Central memory CD8-positive, alpha-beta T cell (primary cell): ENCODE data around the gene SSTR5.

ENCODE experiments used
- ATAC-seq: fragments of 150-1000 bp; cut with Tn5 transposase; replicated peaks from 2 replicates; pipeline ENCODE4 v1.10.0; 2022; ENCODE audit warnings: mild to moderate bottlenecking, moderate FRiP score, moderate number of reproducible peaks; ENCODE audit not compliant: poor library complexity, severe bottlenecking; ENCODE audit errors: extremely low read depth
- DNase-seq, 2 donors: peaks; one replicate each; pipeline ENCODE4 v3.0.0; 2021; ENCODE audit warnings: low spot score in 2 of 2
- H3K27ac Mint-ChIP-seq: one replicate; pipeline ENCODE4 v1.8.0; 2022; ENCODE audit warnings: low read depth, mild to moderate bottlenecking, moderate library complexity, mixed read lengths
- H3K27me3 Mint-ChIP-seq: one replicate; pipeline ENCODE4 v1.8.0; 2022; ENCODE audit warnings: mixed read lengths
- H3K36me3 Mint-ChIP-seq: one replicate; pipeline ENCODE4 v1.8.0; 2022; ENCODE audit warnings: mild to moderate bottlenecking, moderate library complexity, mixed read lengths; ENCODE audit not compliant: insufficient read depth
- H3K4me1 Mint-ChIP-seq: one replicate; pipeline ENCODE4 v1.8.0; 2022; ENCODE audit warnings: mixed read lengths
- H3K4me3 Mint-ChIP-seq: one replicate; pipeline ENCODE4 v1.8.0; 2022; ENCODE audit warnings: mild to moderate bottlenecking, moderate library complexity, mixed read lengths
- H3K9me3 Mint-ChIP-seq: one replicate; pipeline ENCODE4 v1.8.0; 2022; ENCODE audit warnings: mixed read lengths

Gene SSTR5

DNA sequence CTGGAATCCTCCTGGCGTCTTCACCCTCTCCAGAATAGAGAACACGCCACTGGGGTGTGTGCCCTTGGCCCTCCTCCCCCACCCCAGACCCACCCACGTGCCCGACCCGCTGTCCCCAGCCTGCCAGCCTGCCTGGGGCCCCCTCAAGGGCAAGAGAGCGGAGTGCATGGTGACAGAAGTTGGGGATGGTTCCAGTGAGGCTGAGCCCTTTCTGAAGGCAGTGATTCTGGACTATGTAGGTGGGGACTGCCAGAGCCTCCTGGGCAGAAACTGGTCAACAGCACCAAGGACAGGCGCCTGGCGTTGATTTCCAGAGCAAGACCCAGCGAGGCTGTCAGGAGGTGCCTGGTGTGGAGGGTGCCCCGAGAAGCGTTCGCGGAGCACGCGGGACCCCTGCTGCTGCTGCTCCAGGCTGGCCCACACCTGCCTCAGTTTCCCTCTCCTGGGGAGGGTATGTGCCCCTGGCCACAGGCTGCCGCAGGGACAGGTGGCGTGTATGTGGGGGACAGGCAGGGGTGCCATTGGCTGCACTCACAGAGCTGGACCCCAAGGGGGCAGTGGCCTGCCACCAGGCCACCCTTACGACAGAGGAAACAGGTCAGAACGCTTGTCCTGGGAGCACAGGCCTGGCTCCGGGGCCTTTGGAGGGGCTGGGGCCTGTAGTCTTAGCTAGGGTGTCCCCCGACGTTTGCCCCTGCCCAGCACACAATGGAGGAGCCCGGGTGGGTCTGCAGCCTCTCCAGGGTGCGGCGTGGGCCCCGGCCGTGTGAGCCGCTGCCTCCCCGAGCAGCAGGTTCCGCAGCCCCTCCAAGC, 1.2 kb downstream of the SSTR5 start:
- Mint-ChIP-seq H3K36me3 (no peaks in the 10 kb centered on the region), H3K27me3 (peaks cover 26% of the 10 kb centered on the region), H3K4me1 (no peaks in the 10 kb centered on the region), H3K9me3 (no peaks in the 10 kb centered on the region), H3K27ac (no peak overlapping the region), H3K4me3 (no peak overlapping the region)
- no peak for DNase-seq
- ATAC-seq: no peak

DNA sequence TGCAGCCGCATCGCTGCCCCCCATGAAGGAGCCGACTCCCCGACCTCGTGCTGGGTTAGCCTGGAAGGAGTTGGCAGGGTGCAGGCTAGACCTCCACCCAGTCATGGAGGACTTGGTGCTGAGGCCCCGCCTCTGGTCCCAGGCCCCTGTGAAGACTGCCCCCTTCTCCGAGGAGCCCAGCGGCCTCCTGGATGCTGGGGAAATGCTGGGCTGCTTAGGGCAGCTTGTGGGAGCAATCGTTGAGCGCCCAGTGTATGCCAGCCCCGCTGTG, 1.8 kb downstream of the SSTR5 start:
- H3K9me3 Mint-ChIP-seq: no peaks in the 10 kb centered on the region
- H3K27me3 Mint-ChIP-seq: peaks cover 26% of the 10 kb centered on the region
- H3K4me1 Mint-ChIP-seq: no peaks in the 10 kb centered on the region
- ATAC-seq (no peak), DNase-seq (no peak)
- no peaks in the 10 kb centered on the region for H3K36me3 Mint-ChIP-seq
- H3K27ac Mint-ChIP-seq: no peak overlapping the region
- no peak overlapping the region for H3K4me3 Mint-ChIP-seq

DNA sequence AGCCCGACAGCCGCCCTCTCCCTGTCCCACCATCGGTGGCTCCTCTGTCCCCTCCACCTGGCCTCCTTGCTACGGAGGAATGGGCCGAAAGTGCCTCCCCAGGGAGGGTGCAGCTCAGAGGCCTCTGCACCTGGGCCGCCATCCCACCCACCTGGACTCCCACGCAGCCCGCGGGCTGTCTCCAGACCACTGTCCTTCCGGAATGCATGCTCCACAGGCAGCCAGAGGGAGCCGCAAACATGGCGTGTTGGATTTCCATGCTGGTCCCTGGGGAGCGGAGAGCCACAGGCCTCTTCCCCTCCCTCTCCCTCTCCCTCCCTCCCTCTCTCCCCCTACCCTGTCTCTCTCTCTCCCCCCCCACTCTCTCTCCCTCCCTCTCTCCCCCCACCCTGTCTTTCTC, 3.0 kb downstream of the SSTR5 start:
- H3K9me3 Mint-ChIP-seq: no peaks in the 10 kb centered on the region
- H3K36me3 Mint-ChIP-seq: no peaks in the 10 kb centered on the region
- no peak overlapping the region for H3K27ac Mint-ChIP-seq
- H3K27me3 Mint-ChIP-seq: peaks cover 18% of the 10 kb centered on the region
- no peaks in the 10 kb centered on the region for H3K4me1 Mint-ChIP-seq
- DNase-seq (no peak), ATAC-seq (no peak)
- no peak overlapping the region for H3K4me3 Mint-ChIP-seq

DNA sequence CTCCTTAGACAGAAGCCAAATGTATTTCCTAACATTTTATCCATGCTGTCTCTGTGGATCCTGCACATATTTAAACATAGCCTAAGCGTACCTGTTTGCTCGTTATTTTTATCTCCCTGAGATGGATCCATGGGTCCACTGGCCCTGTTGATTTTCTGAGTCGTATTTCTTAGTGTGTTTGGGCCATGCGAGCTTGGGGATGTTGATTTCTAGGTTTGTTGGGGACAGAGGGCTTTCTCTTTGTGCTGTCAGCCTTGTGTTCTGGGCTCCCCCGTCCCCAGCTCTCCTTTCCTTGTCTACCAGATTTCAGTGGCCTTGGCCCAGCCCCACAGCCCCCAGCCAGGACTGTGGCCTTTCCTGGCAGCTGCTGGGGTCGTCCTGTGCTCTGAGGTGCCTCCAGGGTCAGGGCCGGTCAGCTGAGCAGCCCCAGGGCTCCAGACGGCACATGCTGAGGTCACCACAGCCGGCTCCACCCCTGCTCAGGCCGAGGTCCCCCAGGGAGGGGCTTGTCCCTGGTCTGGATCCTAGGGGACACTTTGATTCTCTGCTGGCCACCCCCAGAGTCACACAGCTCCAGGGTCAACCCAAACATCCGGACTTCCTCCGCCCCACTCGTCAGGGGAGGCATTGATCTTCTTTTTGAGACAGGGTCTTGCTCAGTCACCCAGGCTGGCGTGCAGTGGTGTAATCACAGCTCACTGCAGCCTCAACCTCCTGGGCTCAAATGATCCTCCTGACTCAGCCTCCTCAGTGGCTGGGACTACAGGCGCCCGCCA, 4.4 kb downstream of the SSTR5 start:
- Mint-ChIP-seq H3K9me3 (no peaks in the 10 kb centered on the region), H3K27me3 (peaks cover 20% of the 10 kb centered on the region), H3K4me1 (no peaks in the 10 kb centered on the region), H3K36me3 (no peaks in the 10 kb centered on the region), H3K4me3 (no peak overlapping the region), H3K27ac (no peak overlapping the region)
- DNase-seq: no peak
- ATAC-seq: no peak

DNA sequence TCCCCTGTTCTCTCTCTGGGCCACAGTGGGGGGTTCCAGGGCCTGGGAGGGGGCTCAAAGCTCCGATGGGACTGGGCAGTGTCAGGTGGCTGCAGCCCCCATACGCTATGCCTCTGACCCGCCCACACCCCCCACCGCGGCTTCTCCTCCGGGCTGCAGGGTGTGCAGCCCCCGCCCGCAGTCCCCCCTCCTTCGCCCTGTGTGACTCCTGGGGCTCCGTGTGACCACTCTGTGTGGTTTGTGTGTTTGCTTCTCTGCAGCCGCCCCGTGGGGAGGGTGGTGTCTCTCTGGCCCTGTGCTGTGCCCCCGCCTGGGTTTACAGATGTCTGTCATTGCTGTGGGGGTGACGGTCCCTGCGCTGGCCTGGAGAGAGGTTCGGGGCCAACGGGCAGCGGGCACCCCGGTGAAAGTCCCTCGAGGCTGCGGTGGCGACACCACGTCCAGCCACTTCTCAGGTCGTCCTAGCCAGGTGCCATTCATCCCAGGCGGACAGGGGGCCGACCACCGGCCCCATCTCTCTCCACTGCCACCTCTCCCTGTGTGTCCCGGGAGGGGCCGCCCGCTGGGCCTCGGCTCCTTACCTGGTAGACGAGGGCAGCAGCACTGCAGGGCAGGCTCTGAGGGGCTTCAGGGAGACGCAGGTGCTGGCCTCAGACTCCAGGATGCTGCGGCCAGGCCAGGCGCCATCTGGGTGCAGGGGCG, 5.5 kb downstream of the SSTR5 start:
- ATAC-seq (no peak), DNase-seq (no peak)
- no peaks in the 10 kb centered on the region for H3K4me1 Mint-ChIP-seq
- no peaks in the 10 kb centered on the region for H3K36me3 Mint-ChIP-seq
- H3K4me3 Mint-ChIP-seq: no peak overlapping the region
- H3K27me3 Mint-ChIP-seq: peaks cover 28% of the 10 kb centered on the region
- no peak overlapping the region for H3K27ac Mint-ChIP-seq
- no peaks in the 10 kb centered on the region for H3K9me3 Mint-ChIP-seq

DNA sequence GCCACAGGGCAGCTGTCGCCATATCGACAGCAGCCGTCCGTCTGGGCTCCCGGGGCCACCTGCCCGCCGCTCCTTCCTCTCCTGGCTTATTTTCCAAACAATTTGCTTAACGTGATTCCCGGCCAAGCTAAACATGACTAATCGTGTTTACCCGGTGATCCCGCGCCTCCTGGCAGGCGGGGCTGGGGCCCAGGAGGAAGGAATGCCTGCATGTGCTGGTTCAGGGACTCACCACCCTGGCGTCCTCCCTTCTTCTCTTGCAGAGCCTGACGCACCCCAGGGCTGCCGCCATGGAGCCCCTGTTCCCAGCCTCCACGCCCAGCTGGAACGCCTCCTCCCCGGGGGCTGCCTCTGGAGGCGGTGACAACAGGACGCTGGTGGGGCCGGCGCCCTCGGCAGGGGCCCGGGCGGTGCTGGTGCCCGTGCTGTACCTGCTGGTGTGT, 6.1 kb downstream of the SSTR5 start:
- no peak overlapping the region for H3K4me3 Mint-ChIP-seq
- no peaks in the 10 kb centered on the region for H3K36me3 Mint-ChIP-seq
- no peak overlapping the region for H3K27ac Mint-ChIP-seq
- H3K4me1 Mint-ChIP-seq: no peaks in the 10 kb centered on the region
- DNase-seq (no peak), ATAC-seq (no peak)
- no peaks in the 10 kb centered on the region for H3K9me3 Mint-ChIP-seq
- H3K27me3 Mint-ChIP-seq: peaks cover 28% of the 10 kb centered on the region

DNA sequence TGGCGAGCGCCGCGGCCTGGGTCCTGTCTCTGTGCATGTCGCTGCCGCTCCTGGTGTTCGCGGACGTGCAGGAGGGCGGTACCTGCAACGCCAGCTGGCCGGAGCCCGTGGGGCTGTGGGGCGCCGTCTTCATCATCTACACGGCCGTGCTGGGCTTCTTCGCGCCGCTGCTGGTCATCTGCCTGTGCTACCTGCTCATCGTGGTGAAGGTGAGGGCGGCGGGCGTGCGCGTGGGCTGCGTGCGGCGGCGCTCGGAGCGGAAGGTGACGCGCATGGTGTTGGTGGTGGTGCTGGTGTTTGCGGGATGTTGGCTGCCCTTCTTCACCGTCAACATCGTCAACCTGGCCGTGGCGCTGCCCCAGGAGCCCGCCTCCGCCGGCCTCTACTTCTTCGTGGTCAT, 6.8 kb downstream of the SSTR5 start:
- Mint-ChIP-seq H3K27ac (no peak overlapping the region), H3K27me3 (peaks cover 36% of the 10 kb centered on the region), H3K36me3 (no peaks in the 10 kb centered on the region), H3K4me1 (no peaks in the 10 kb centered on the region), H3K9me3 (no peaks in the 10 kb centered on the region), H3K4me3 (no peak overlapping the region)
- ATAC-seq: no peak
- DNase-seq: no peak

DNA sequence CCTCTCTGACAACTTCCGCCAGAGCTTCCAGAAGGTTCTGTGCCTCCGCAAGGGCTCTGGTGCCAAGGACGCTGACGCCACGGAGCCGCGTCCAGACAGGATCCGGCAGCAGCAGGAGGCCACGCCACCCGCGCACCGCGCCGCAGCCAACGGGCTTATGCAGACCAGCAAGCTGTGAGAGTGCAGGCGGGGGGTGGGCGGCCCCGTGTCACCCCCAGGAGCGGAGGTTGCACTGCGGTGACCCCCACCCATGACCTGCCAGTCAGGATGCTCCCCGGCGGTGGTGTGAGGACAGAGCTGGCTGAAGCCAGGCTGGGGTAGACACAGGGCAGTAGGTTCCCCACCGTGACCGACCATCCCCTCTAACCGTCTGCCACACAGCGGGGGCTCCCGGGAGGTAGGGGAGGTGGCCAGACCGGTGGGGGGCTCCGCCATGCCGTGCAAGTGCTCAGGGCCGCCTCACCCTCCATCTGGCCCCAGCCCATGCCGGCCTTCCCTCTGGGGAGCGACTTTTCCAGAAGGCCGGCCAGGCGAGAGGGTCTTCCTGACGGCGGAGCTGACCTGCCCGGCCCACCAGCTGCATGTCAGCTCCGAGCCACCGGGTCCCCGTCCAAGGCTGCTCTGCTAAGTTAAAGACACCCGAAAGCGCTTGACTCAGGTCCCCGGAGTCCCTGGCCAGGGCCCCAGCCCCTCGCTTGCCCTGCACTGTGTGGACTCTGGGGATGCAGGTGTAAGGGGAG, 7.4 kb downstream of the SSTR5 start:
- ATAC-seq: no peak
- H3K9me3 Mint-ChIP-seq: no peaks in the 10 kb centered on the region
- H3K4me3 Mint-ChIP-seq: no peak overlapping the region
- peaks cover 2% of the 10 kb centered on the region for H3K36me3 Mint-ChIP-seq
- peaks cover 42% of the 10 kb centered on the region for H3K27me3 Mint-ChIP-seq
- DNase-seq: no peak
- H3K27ac Mint-ChIP-seq: no peak overlapping the region
- no peaks in the 10 kb centered on the region for H3K4me1 Mint-ChIP-seq

DNA sequence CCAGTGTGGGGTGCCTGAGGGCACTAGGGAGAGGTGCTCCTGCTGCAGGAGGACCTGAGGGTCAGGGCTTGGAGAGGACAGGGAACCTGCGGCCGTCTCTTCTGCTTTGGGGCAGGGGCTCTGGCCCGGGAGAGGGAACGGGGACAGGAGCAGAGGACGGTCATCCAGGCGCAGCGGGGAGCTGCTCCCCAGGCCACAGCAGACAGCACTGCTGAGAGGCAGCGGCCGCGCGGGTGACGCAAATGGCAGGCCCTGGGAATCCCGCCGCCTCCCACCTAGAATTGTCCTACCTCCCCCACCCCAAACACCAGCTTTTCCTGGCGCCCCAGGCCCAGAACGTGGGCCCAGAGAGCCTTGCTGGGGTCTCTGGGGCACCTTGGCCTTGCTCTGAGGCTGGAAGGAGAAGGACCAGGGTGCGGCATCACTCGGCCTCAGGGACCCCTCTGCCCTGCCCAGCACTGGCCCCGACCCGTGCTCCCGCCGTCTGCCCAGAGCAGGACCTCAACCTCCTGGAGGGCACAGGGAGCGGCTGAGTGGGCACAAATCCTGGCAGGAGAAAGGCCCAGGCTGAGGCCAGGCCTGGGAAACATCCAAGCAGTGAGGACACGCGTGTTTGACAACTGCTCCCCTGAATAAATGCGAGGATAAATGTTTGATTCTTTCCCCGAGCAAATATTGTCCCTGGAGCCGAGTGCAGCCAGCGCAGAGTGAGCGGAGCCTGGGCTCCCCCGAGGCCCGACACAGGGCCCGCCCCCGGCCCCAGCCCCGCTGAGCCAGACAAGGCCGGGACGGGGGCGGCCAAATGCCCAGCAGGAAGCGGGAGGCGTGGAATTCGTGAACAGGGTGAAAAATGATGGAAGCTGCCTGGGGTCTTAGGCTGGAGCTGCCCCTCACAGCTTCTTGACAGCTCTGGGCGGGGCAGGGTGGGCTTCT, 8.5 kb downstream of the SSTR5 start:
- DNase-seq: no peak
- no peak for ATAC-seq
- H3K4me1 Mint-ChIP-seq: no peaks in the 10 kb centered on the region
- no peak overlapping the region for H3K27ac Mint-ChIP-seq
- H3K36me3 Mint-ChIP-seq: peaks cover 2% of the 10 kb centered on the region
- peaks cover 48% of the 10 kb centered on the region for H3K27me3 Mint-ChIP-seq
- no peaks in the 10 kb centered on the region for H3K9me3 Mint-ChIP-seq
- no peak overlapping the region for H3K4me3 Mint-ChIP-seq

DNA sequence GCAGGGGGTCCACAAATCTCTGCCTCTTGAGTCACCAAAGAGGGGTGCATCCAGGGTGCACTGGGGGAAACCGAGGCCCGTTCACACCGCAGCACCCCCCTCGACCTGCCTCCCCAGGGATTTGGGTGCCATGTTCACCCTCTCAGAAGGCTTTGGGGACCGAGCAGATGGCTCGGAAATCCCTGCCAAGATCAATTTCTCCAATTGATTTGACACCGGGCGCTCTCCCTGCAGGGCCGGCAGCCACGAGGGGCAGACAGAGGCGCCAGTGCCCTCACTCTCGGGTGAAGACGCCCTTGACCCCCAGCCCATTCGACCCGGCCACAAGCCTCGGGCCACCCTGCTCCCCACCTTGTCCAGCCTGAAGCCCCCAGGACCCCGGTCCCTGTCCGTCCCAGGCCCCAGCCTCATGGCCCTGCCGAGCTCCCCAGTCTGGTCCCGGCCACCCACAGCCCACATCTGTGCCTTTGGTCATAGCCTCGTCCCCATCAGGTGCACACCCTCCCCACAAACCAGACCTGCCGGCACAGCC, 9.3 kb downstream of the SSTR5 start:
- H3K9me3 Mint-ChIP-seq: no peaks in the 10 kb centered on the region
- DNase-seq: no peak
- ATAC-seq: no peak
- no peak overlapping the region for H3K4me3 Mint-ChIP-seq
- H3K27me3 Mint-ChIP-seq: peaks cover 41% of the 10 kb centered on the region
- H3K36me3 Mint-ChIP-seq: peaks cover 2% of the 10 kb centered on the region
- no peaks in the 10 kb centered on the region for H3K4me1 Mint-ChIP-seq
- H3K27ac Mint-ChIP-seq: no peak overlapping the region

DNA sequence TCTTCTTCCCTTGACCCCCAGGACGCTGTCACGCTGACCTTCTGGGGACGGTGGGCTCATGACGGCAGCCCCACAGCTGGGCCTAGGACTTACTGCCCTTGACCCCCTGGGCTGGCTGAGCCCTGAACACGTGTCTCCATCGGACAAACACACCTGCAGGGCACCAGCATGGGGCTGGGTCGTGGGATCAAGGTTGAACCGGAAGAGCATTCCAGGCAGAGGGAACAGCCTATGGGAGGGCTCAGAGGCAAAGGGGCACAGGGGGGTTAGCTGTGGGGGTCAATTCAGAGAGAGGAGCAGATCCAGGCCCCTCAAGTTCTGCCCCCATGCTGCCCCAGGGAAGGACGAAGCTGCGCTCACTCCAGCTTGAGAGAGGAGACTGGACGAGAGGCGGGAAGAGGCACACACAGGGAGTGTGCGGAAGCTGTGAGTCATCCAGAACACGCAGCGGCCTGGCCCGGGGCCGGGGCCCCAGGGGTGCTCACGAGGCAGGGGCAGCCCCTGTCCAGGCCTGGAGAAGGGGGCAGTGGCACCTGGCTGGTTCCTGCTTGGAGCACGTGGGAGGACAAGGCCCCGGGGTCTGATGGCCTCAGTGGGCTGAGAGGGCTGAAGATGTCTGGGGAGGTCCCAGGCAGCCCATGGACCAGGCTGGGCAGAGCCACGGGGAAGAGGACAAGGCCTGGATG, 9.9 kb downstream of the SSTR5 start:
- DNase-seq: no peak
- no peaks in the 10 kb centered on the region for H3K4me1 Mint-ChIP-seq
- H3K27ac Mint-ChIP-seq: no peak overlapping the region
- no peaks in the 10 kb centered on the region for H3K9me3 Mint-ChIP-seq
- H3K36me3 Mint-ChIP-seq: peaks cover 2% of the 10 kb centered on the region
- ATAC-seq: no peak
- no peak overlapping the region for H3K4me3 Mint-ChIP-seq
- peaks cover 35% of the 10 kb centered on the region for H3K27me3 Mint-ChIP-seq
